ENCODE data around the gene AKR1B1. TPM values are rescaled to one million over a fixed set of nuclear protein-coding genes. Genes with fewer than 3 reads are reported as not detected.
A peak's percentile ranks its signal among the peaks of the same experiment; 100 is the strongest.

The AKR1B1 gene
- total RNA-seq, 2 donors from 2014 or later: 12.9 to 27.5 TPM

GRCh38 chr7:134434701-134435100 lies 24.2 kb downstream of the AKR1B1 start:
- Histone ChIP-seq H3K36me3 (replicated peaks in 1 of 2; ENCODE audit: insufficient read depth in 1 of 2, low read depth in 2 of 2) (no peaks in the 10 kb centered on the region), H3K4me3 (no peak overlapping the region), H3K27me3 (no peaks in the 10 kb centered on the region), H3K4me1 (peaks cover 7% of the 10 kb centered on the region), H3K9me3 (no peaks in the 10 kb centered on the region), H3K27ac (no peak overlapping the region)
- TF ChIP-seq CTCF (IDR thresholded peaks at IDR 0.05): no peak
- no peak for TF ChIP-seq POLR2A (IDR thresholded peaks at IDR 0.05)
- no peak for ATAC-seq
- DNase-seq: no peak
- WGBS, 2 donors: 91 to 92% methylated on average over 5 of the region's 5 CpGs
- intact Hi-C loops (cut with DNase I): loop anchor here (5.0 kb wide), 1 partner anchor 173 kb away; no protein-coding TSS in a partner anchor

GRCh38 chr7:134433430-134433829 lies 25.5 kb downstream of the AKR1B1 start:
- Histone ChIP-seq H3K4me1 (peaks cover 7% of the 10 kb centered on the region), H3K36me3 (replicated peaks in 1 of 2; ENCODE audit: insufficient read depth in 1 of 2, low read depth in 2 of 2) (no peaks in the 10 kb centered on the region), H3K27me3 (no peaks in the 10 kb centered on the region), H3K4me3 (no peak overlapping the region), H3K9me3 (no peaks in the 10 kb centered on the region), H3K27ac (no peak overlapping the region)
- no peak for TF ChIP-seq POLR2A (IDR thresholded peaks at IDR 0.05)
- WGBS, 2 donors: 73% methylated on average over 4 of the region's 4 CpGs
- no peak for DNase-seq
- intact Hi-C loops (cut with DNase I): no loop called here
- ATAC-seq: no peak

- whole genome bisulfite sequencing, 2 donors: 4 to 6% methylated on average over 29 to 31 of the region's 31 CpGs
- intact Hi-C loops (cut with DNase I): no loop called here
- peak; percentile 97 for ATAC-seq
Measured at GRCh38 chr7:134432296-134433152, 26.4 kb downstream of the AKR1B1 start.

GRCh38 chr7:134431815-134432214 lies 27.1 kb downstream of the AKR1B1 start:
- TF ChIP-seq POLR2A (IDR thresholded peaks at IDR 0.05) (no peak), CTCF (IDR thresholded peaks at IDR 0.05) (no peak)
- intact Hi-C loops (cut with DNase I): no loop called here
- H3K27me3 ChIP-seq: no peaks in the 10 kb centered on the region
- peak overlapping the region in 2 of 4 donors; percentile 62 to 71 for H3K27ac ChIP-seq
- peak in 1 of 4 donors; percentile 13 for DNase-seq
- no peaks in the 10 kb centered on the region for H3K36me3 ChIP-seq (replicated peaks in 1 of 2; ENCODE audit: insufficient read depth in 1 of 2, low read depth in 2 of 2)
- WGBS, 2 donors: 50 to 51% methylated on average over 11 of the region's 11 CpGs
- H3K9me3 ChIP-seq: no peaks in the 10 kb centered on the region
- no peak for ATAC-seq
- no peak overlapping the region for H3K4me3 ChIP-seq
- H3K4me1 ChIP-seq: peaks cover 7% of the 10 kb centered on the region

More at GRCh38 chr7:134432296-134433152, 26.4 kb downstream of the AKR1B1 start:
- DNase-seq: peak; percentile 76 to 89 (median 83)
- Histone ChIP-seq H3K36me3 (replicated peaks in 1 of 2; ENCODE audit: insufficient read depth in 1 of 2, low read depth in 2 of 2) (no peaks in the 10 kb centered on the region), H3K27me3 (no peaks in the 10 kb centered on the region), H3K27ac (peak overlapping the region; percentile 45 to 71 (median 62)), H3K4me1 (peaks cover 7% of the 10 kb centered on the region), H3K9me3 (no peaks in the 10 kb centered on the region), H3K4me3 (no peak overlapping the region)
- TF ChIP-seq POLR2A (IDR thresholded peaks at IDR 0.05) (peak in 1 of 3 donors; percentile 31), CTCF (IDR thresholded peaks at IDR 0.05) (peak; percentile 29 to 94 (median 84))

GRCh38 chr7:134429481-134429880 lies 29.4 kb downstream of the AKR1B1 start:
- H3K4me3 ChIP-seq: no peak overlapping the region
- ATAC-seq: no peak
- intact Hi-C loops (cut with DNase I): loop anchor here (10.0 kb wide), 1 partner anchor 285 kb away; no protein-coding TSS in a partner anchor
- TF ChIP-seq POLR2A (IDR thresholded peaks at IDR 0.05) (no peak), CTCF (IDR thresholded peaks at IDR 0.05) (no peak)
- WGBS, 2 donors: 45 to 50% methylated on average over 6 of the region's 6 CpGs
- H3K27ac ChIP-seq: no peak overlapping the region
- H3K36me3 ChIP-seq (replicated peaks in 1 of 2; ENCODE audit: insufficient read depth in 1 of 2, low read depth in 2 of 2): no peaks in the 10 kb centered on the region
- no peak for DNase-seq
- peaks cover 7% of the 10 kb centered on the region for H3K4me1 ChIP-seq
- no peaks in the 10 kb centered on the region for H3K27me3 ChIP-seq
- H3K9me3 ChIP-seq: no peaks in the 10 kb centered on the region

All from body of pancreas (tissue), 4 donors.